NCI-H69 (cell line): Measurements from ENCODE around the gene ZNF831.

ENCODE experiments used
- DNase-seq: peaks from one replicate; lab custom pipeline; 2025; lab: John Stamatoyannopoulos, UW

ZNF831 gene

GRCh38 chr20:59141818-59142581, 21.6 kb upstream of the ZNF831 start:
- DNase-seq = no peak

DNA sequence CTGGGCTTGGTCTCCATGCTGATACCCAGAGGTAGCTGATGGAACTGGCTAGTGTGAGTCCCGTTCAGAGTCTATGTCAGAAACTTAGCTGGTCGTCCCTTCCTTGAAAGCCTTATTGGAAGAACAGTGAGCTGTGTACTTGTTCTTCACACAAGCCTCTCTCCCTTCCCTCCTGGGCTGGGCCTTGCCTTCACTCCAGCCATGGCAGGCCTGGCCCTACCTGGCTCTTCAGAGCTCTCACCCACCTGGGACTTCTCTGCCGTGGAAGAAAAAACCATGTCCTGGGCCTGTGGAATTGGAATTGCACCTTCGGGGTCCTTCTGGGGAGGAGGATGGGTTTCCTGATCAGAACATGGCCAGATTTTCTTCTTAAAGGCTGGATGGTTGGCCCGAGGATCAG, 20.3 kb upstream of the ZNF831 start:
- no peak for DNase-seq

GRCh38 chr20:59144179-59144830, 19.3 kb upstream of the ZNF831 start:
- peak; percentile 69 for DNase-seq

- no peak for DNase-seq
Measured at GRCh38 chr20:59144831-59145196, 18.8 kb upstream of the ZNF831 start.

DNA sequence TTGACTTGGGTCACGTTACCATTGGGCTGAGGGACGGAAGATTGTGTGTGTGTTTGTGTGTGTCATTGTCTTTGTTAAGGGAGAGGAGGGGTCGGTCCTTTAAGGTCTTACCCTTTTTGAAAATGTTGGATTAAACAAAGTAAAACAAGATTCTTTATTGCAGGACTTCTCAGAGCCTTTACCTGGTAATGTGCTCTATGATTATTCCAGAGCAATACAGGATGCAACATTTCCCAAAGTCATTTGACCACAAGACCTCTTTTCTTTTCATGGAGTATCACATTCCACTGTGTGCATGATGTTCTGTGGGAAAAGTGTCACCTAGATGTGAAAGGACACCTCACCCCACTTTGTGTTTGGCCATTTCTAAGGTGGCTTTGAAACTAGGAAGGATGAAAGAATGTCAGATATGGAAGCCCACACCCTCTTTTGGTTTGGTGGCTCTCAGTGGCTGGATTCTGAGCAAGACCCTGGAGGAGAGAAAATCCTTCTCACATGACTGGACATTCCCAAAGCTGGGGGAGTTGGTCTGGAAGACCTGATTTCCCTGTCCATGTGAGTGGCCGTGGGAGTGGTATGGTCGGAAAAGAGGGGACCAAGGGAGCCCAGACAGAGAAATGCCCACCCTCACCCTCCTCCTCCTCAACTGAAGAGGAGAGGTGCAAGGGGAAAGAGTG, 18.2 kb upstream of the ZNF831 start:
- no peak for DNase-seq

DNA sequence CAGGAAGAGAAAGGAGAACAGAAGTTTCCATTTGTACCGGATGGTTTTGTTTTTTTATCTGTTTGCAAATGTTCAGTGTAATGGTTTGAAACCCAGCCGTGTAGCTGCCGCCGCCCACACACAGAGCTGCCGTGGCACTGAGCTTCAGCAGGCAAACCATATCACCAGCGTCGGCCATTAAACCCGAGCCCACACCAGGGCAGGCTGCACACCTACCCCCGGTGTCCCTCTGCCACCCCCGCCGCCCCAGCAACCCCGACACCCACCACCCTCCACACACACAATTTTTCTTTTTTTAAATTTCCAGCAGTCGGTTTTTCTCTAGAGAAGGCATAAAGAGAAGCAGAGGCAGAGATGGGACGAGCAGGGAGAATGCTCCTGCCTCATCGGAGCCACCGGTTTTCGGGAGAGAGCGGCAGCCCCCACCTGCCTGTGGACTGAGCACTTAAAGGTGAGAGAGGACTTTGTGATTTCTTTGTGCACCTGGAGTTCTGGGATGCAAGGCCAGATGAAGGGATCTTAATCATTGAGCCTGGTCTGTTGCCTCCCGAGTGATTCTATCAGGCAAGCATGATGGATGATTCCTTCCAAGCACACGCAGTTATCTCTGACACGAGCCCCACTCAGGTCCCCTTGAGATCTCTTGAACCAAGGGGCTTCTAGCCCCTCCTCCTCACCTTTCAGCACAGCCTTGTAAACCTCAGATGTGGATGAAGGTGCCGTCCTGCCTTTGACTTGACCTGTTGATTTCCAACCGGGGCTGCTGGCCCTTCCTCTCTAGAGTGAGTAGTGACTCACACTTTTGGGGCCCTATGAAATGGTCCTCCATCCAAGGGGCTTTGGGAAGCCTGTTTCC, 17.5 kb upstream of the ZNF831 start:
- DNase-seq = no peak

GRCh38 chr20:59146780-59147565, 16.6 kb upstream of the ZNF831 start:
- DNase-seq = no peak

GRCh38 chr20:59147586-59147985, 16.0 kb upstream of the ZNF831 start:
- no peak for DNase-seq

DNA sequence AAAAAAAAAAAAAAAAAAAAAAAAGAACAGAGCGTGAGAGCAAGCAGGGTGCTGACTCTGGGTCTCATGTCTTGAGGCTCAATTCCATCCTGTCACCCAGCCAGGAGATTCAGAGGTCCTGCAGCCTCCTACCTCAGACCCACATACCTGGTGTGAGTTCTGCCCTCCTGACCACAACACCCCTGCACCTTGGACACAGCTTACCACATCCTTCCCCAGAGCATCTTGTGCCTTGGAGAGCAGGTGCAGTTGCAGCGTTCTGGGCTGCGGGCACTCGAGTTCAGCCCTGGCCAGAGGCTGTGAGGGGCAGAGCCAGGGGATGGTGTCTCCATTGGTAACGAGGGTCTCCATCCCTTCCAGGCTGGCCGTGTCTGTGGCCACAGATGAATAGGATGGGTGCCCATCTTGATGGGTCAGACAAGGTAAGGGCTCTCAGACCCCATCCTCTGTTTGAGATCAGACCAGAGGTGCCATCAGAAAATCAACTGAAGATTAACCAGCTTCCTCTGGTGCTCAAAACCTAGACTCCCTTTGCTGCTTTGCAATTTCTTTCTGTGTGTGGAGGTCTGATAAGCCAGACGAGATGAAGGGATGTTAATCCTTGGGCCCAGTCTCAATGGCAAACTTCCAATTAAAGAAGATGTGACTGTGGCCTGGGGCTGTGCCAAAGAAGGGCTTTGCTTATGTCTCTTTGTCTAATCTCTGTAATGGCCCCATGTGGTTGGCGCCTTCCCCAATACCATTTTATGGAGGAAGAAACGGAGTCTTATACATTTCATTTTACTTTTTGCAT, 14.7 kb upstream of the ZNF831 start:
- DNase-seq = no peak

DNA sequence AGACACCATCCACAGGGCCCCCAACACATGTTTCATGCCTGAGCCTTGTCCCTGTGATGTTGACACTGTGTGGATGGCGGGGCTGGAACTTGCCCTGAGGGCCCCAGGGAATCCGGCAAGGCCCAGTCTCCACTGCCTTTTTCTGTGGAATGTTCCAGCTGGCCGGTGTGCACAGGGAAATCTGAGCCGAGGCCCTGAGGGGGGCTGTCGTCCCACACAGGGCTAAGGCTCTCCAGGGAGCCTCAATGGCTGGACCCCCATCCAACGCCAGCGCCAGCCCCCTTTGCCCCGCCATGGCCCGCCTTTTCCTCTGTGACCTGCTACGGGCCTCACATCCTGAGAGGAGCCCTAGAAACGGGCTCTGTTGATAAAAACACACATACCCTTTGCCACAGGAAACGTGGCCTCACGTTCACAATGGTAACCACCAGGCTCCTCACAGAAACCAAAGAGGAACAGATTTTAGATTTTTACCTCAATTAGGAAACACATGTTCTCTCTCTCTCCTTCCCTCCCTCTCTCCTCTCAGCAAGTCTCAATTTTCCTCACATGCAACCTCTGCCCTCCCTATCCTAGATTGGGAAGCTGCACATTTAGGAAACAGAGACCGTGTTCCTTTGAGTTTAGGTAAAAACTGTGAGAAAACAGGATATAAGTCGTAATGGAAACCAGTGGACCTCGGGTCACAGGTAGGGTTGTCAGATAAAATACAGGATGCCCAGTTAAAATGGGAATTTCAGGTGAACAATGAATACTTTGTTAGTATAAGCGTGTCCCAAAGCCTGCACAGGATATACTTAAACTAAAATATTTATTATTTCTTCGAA, 13.7 kb upstream of the ZNF831 start:
- DNase-seq = peak; percentile 26

DNA sequence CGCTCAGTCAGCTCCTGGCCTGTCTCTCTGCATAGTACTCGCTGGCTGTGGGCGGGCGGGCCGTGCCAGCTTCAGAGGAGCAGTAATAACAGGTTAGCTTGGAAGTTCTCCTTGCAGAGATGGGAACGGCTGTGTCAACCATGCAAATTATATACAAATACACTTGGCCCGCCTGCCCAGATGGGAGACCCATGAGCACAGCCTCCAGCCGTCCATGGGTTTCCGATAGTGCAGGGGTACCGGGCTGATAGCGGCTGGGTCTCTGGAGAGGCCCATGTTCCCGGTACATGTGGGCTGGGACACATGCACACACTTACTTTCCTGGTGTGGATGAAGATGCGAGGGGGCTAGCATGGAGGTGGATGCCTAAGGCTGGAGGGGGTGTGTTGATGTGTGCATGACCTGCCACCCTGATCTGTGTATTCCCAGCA, 12.8 kb upstream of the ZNF831 start:
- DNase-seq = peak; percentile 81

DNA sequence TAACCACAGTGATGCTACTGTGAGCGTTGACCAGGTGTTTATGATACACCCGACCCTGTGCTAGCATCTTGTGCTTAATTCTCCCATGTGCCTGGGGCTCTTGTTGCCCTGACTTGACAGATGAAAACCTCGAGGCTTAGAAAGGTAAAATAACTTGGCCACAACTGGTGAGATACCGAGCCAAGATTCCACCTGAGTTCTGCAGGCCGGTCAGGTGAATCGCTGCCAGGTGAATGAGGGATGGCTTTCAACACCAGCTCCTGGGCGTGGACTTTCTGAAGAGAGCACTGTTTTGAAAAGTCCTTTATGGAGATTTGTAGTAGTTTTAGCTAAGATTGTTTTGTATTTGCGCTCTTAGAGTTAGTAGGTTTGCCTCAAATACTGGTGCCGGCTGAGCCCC, 12.2 kb upstream of the ZNF831 start:
- DNase-seq = no peak

- no peak for DNase-seq
Measured at GRCh38 chr20:59151820-59152219, 11.8 kb upstream of the ZNF831 start.

DNA sequence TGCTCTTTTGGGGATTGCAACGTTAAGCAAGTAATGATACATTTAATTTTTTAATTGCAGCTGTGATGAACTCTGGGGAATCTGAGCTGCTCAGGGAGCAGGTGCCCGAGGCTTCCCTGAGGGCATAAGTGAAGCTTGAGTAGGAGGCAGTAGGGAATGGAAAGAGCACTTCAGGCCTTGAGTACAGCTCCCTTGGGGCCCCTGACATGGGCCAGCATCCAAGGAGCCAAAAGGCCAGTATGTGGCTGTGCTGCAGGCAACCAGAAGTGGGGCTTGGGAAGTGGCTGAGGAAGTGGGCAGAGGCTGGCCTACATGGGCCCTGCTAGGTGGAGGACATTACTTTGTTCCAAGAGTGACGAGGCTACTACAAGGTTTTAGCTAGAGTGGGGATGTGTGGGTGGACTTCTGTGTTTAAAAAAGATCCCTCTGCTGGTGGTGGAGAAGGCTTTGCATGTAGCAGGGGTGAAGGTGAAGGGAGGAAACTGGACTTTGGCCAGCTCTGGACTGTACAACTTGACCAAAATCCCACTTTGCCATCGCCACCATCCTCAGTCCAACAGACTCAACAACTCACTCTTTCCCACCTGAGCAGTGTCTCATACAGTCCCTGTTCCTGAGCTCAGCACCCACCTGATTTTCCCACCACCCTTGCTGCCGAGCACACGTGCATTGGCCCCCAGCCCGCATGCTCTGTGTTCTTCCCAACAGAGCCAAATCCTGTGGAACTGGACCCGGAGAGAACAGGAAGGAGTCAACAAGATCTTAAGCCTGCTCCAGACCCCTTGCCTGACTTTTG, 10.9 kb upstream of the ZNF831 start:
- DNase-seq = peak; percentile 85

GRCh38 chr20:59153355-59153681, 10.3 kb upstream of the ZNF831 start:
- no peak for DNase-seq

DNA sequence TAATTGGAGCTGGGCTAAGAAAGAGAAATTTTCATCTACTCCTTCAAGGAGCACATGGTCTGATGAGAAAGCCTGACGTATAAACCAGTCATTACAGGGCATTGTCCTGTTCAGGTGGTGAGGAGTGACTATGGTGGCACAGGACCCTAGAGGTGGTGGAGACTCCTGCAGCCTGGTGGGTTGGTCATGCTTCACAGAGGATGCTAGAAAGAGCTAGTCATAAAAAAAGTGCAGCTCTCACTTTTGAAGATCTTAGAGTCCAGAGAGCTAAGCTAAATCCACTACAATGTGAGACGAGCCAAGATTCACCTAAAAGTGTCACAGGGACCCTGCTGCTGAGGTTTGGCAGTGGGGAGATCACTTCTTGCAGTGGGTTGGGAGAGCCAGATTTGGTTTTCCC, 9.8 kb upstream of the ZNF831 start:
- DNase-seq = no peak

DNA sequence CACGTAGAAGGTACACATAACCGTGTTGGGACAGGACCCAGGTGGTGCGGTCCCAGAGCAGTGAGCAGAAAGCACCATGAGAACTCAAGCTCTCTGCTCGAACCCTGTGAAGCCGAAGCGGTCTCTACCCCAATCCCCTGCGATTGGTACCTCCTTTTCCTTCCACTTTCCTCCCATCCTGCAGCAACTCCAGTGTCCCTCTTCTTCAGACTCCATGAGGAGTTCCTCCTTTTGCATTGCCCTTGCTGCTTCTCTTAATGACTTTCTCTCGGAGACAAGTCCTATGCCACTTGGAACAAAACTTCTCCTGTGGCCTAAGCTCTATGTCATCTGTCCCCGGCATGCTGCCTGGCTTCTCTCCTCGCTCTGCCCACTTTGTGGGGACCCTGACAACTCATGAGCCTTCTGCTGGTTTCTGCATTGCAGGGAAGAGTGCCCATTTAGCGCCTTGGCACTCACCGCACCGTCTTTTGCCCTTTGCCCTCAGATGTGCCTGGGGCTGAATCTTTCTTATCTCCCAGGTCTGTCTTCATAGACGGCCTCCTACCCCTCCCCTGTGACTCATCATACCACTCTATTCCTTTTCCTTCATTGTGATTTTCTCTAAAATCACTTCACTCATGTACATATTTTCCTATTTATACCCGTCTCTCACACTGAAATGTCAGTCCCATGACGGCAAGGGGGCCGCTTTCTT, 9.2 kb upstream of the ZNF831 start:
- DNase-seq = no peak

- DNase-seq = no peak
Measured at GRCh38 chr20:59157064-59157463, 6.6 kb upstream of the ZNF831 start.
